ENCODE results near the gene ST8SIA5. TPM values are rescaled to one million over a fixed set of nuclear protein-coding genes. Genes with fewer than 3 reads are reported as not detected.

ST8SIA5 gene
- total RNA-seq, 2 experiments from 2014 or later, result 0.08 TPM; not detected in 1

- H3K9me3 ChIP-seq (ENCODE audit: control insufficient read depth in 1 of 2, insufficient read depth in 1 of 2, low read length in 2 of 2), result peaks cover 0 to 7% of the 10 kb centered on the region in 2 experiments
- Mint-ChIP-seq H3K4me1 (ENCODE audit: low read depth) (peaks cover 12% of the 10 kb centered on the region), H3K27ac (no peak overlapping the region), H3K9me3 (no peaks in the 10 kb centered on the region), H3K36me3 (ENCODE audit: low read depth) (no peaks in the 10 kb centered on the region), H3K27me3 (peaks cover 82% of the 10 kb centered on the region), H3K4me3 (no peak overlapping the region)
- intact Hi-C loops (cut with DNase I, micrococcal nuclease), result no loop called here
- ATAC-seq (ENCODE audit: poor library complexity) (no peak), DNase-seq (no peak)
- no peak for TF ChIP-seq CTCF (IDR thresholded peaks at IDR 0.05)
- H3K27me3 ChIP-seq (ENCODE audit: control insufficient read depth in 1 of 2, insufficient read depth in 2 of 2, low read length in 2 of 2), result peaks cover 26 to 56% of the 10 kb centered on the region in 2 experiments
- CTCF ChIA-PET, result no interaction called here
- H3K27ac ChIP-seq (ENCODE audit: low read depth in 1 of 2, low read length in 2 of 2), result no peak overlapping the region
- POLR2A ChIA-PET, result no interaction called here
- H3K4me3 ChIP-seq (ENCODE audit: low read length), result no peak overlapping the region
- H3K4me1 ChIP-seq (ENCODE audit: insufficient read depth, low read length), result peaks cover 10% of the 10 kb centered on the region
- no peaks in the 10 kb centered on the region for H3K36me3 ChIP-seq (ENCODE audit: insufficient read depth, low read length)
Observed at GRCh38 chr18:46759890-46760289, 3.0 kb upstream of the ST8SIA5 start.

GRCh38 chr18:46756025-46756558 lies 761 bp downstream of the ST8SIA5 start:
- no peak overlapping the region for H3K4me3 ChIP-seq (ENCODE audit: low read length)
- POLR2A ChIA-PET, result no interaction called here
- H3K9me3 Mint-ChIP-seq, result no peaks in the 10 kb centered on the region
- H3K27ac ChIP-seq (ENCODE audit: low read depth in 1 of 2, low read length in 2 of 2), result no peak overlapping the region
- peaks cover 17% of the 10 kb centered on the region for H3K4me1 Mint-ChIP-seq (ENCODE audit: low read depth)
- H3K9me3 ChIP-seq (ENCODE audit: control insufficient read depth in 1 of 2, insufficient read depth in 1 of 2, low read length in 2 of 2), result peaks cover 0 to 9% of the 10 kb centered on the region in 2 experiments
- H3K36me3 Mint-ChIP-seq (ENCODE audit: low read depth), result no peaks in the 10 kb centered on the region
- peaks cover 34 to 52% of the 10 kb centered on the region in 2 experiments for H3K27me3 ChIP-seq (ENCODE audit: control insufficient read depth in 1 of 2, insufficient read depth in 2 of 2, low read length in 2 of 2)
- DNase-seq (no peak), ATAC-seq (ENCODE audit: poor library complexity) (no peak)
- no peak overlapping the region for H3K27ac Mint-ChIP-seq
- CTCF ChIA-PET, result no interaction called here
- H3K4me1 ChIP-seq (ENCODE audit: insufficient read depth, low read length), result peaks cover 10% of the 10 kb centered on the region
- H3K27me3 Mint-ChIP-seq, result peaks cover 80% of the 10 kb centered on the region
- H3K36me3 ChIP-seq (ENCODE audit: insufficient read depth, low read length), result no peaks in the 10 kb centered on the region
- no peak overlapping the region for H3K4me3 Mint-ChIP-seq
- intact Hi-C loops (cut with DNase I, micrococcal nuclease), result no loop called here
- TF ChIP-seq CTCF (IDR thresholded peaks at IDR 0.05), result no peak

GRCh38 chr18:46755315-46756024 lies 1.4 kb downstream of the ST8SIA5 start:
- POLR2A ChIA-PET, result no interaction called here
- H3K27me3 ChIP-seq (ENCODE audit: control insufficient read depth in 1 of 2, insufficient read depth in 2 of 2, low read length in 2 of 2), result peaks cover 34 to 52% of the 10 kb centered on the region in 2 experiments
- DNase-seq, result no peak
- H3K27me3 Mint-ChIP-seq, result peaks cover 74% of the 10 kb centered on the region
- H3K9me3 Mint-ChIP-seq, result no peaks in the 10 kb centered on the region
- no peak overlapping the region for H3K27ac ChIP-seq (ENCODE audit: low read depth in 1 of 2, low read length in 2 of 2)
- intact Hi-C loops (cut with DNase I, micrococcal nuclease), result no loop called here
- ATAC-seq (ENCODE audit: poor library complexity), result no peak
- H3K36me3 ChIP-seq (ENCODE audit: insufficient read depth, low read length), result no peaks in the 10 kb centered on the region
- no peak overlapping the region for H3K4me3 Mint-ChIP-seq
- H3K4me3 ChIP-seq (ENCODE audit: low read length), result no peak overlapping the region
- peaks cover 10% of the 10 kb centered on the region for H3K4me1 ChIP-seq (ENCODE audit: insufficient read depth, low read length)
- no peaks in the 10 kb centered on the region for H3K36me3 Mint-ChIP-seq (ENCODE audit: low read depth)
- TF ChIP-seq CTCF (IDR thresholded peaks at IDR 0.05), result no peak
- peaks cover 0 to 9% of the 10 kb centered on the region in 2 experiments for H3K9me3 ChIP-seq (ENCODE audit: control insufficient read depth in 1 of 2, insufficient read depth in 1 of 2, low read length in 2 of 2)
- H3K27ac Mint-ChIP-seq, result no peak overlapping the region
- CTCF ChIA-PET, result no interaction called here
- peaks cover 17% of the 10 kb centered on the region for H3K4me1 Mint-ChIP-seq (ENCODE audit: low read depth)
